HL-60/S4 treated with retinoic acid at 250 ng/mL for 4 days and 3 days (cell line): ENCODE results near the gene TVP23B.
"Not testable (repeated sequence)": the region's sequence is repeated elsewhere in the genome, so short reads cannot be mapped to it uniquely, and the experiment has no call there.

Experiments used
- in situ Hi-C: fragments of 300-500 bp; cut with MboI; formaldehyde crosslinking; loops from 2 replicates; pipeline ENCODE4 v1.7.0; 2022; ENCODE audit warnings: low sequenced_read_pairs

Gene TVP23B

GRCh38 chr17:18791402-18791801, 10.4 kb downstream of the TVP23B start:
- in situ Hi-C loops: not testable (repeated sequence)

DNA sequence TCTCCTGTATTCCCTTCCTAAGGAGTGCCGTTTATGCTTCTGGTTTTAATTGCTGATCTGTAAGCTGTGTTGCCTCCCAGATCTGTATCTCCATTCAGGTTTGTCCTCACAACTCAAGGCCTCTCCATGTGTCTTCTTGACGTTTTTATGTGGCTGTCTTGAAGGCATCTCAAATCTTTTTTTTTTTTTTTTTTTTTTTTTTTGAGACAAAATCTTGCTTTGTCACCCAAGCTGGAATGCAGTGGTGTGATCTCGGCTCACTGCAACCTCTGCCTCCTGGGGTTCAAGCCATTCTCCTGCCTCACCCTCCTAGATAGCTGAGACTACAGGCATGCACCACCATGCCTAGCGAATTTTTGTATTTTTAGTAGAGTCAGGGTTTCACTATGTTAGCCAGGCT, 13.9 kb downstream of the TVP23B start:
- in situ Hi-C loops: not testable (repeated sequence)

DNA sequence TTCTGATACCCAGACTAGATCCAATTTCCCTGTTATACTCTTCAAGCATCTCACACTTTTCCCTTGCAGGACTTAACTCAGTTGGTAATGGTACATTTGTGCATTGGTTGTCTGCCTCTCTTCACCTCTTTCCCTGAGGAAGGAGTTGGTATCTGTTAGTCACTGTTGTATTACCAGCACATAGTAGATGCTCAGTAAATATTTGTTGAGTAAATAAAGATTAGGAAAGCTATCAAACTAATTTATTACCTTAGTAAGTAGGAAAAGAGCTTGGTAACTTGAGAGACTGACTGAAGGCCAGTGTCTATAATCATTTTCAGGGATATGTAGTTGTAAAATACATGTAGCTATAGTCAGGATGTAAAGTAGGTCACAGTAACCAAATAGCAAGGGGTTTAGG, 15.9 kb downstream of the TVP23B start:
- in situ Hi-C loops: not testable (repeated sequence)

DNA sequence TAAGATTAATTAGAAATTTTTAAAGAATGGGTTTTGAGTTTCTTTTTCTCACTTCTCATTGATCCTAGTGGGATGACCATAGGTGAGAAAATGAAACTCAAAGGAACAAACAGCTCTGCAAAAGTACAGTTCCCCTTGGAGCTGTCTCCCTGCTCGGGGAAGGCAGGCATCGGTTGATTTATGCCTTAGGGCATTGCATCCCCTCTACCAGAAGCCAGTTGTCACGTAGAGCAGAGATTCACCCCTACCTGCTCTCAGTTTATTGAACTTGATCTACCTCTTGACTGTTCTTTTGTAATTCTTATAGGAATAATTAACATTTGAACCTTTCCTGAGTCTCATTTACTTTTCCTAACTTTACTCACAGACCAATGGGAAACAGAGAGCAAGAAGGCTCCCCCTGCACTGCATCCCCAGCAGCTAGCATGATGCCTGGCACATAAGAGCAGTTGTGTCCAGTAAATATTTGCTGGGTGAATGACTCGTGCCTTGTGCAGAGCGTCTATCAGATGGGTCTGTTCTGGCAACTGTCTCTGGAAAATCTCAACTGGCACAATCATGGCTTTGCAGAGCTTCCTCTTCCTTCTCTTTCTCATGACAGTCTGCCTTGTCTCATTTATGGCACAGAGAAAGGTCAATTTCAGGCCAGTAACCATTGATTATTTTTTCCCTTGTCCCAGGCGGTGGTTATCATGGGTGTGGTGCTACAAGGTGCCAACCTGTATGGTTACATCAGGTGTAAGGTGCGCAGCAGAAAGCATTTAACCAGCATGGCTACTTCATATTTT, 22.7 kb downstream of the TVP23B start:
- in situ Hi-C loops: not testable (repeated sequence)

DNA sequence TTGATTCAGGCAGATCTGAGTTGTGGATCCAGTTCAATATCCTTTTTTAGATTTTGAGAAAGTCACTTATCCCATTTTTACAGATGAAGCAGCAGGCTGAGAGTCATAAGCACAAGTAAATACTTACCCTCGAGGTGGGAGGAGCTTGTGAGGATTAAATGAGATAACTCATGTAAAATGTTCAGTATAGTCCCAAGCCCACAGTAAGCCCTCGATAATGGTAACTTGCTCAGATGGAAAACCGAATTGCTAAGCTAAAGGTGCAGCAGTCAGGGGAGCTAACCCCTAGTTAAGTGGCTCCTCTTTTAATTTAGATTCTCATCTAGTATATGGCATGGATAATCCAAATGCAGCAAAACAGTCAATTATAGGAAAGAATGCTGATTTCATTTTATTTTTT, 34.9 kb downstream of the TVP23B start:
- in situ Hi-C loops: not testable (repeated sequence)

GRCh38 chr17:18816489-18817371, 35.7 kb downstream of the TVP23B start:
- in situ Hi-C loops: not testable (repeated sequence)

DNA sequence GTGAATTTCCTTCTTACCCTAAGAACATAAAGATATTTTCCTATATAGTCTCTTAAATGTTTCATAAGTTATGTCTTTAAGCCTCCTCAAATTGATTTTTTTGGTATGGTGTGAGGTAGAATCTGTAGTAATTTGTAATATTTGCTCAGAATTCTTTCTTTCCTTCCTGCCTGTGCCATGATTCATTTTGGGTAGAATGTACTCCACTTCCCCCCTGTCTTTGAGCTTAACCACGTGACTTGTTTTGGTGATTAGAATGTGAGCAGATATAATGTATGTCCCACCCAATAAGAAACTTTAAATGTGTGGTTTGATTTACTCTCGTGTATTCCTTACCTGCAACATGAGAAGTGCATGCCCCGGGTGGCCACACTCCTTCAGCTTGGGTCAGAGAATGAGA, 40.4 kb downstream of the TVP23B start:
- in situ Hi-C loops: not testable (repeated sequence)

DNA sequence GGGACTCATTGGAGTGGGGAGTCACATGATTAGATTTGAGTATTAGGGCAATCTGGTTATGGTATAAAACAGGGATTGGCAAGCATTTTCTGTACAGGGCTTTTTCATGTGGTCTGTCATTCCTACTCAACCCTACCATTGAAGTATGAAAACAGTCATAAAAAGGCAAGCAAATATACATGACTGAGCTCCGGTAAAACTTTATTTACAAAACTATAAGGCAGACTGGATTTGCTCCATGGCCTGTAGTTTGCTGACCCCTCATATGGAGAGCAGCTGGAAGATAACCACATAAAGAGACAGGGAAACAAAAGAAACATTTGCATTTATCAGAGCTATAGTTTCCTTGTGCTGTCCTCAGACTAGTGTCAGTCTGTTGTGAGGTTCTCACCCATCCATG, 46.6 kb downstream of the TVP23B start:
- in situ Hi-C loops: not testable (repeated sequence)

GRCh38 chr17:18848501-18848900, 67.5 kb downstream of the TVP23B start:
- in situ Hi-C loops: no loop called here

- in situ Hi-C loops: no loop called here
Measured at GRCh38 chr17:18850679-18851078, 69.7 kb downstream of the TVP23B start.

DNA sequence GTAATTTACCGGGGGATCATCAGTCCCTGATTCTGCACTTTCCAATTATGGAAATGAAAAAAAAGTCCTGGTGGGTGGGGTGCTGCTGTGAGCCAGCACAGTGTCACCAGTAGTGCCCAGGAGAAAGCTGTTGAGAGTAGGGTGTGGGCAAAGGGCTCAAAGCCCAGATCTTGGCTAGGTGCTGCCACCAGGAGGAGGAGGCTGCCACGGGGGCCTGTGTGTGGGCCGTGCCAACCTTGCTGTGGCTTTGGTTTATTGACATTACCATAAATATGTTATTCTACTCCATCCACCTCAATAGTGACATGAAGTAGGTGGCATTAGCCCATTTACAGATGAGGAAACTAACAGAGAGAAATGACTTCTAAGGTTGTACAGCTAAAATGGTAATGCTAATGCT, 70.2 kb downstream of the TVP23B start:
- in situ Hi-C loops: no loop called here

- in situ Hi-C loops: no loop called here
Measured at GRCh38 chr17:18854956-18855355, 74.0 kb downstream of the TVP23B start.

- in situ Hi-C loops: no loop called here
Measured at GRCh38 chr17:18855831-18856569, 75.0 kb downstream of the TVP23B start.
